AG20443 (cell line): ENCODE data around the gene ALDH3B1.
A peak's percentile ranks its signal among the peaks of the same experiment; 100 is the strongest.

Experiments
- DNase-seq: peaks from one replicate; pipeline ENCODE4 v3.0.0; 2012; ENCODE audit warnings: low spot score, mixed read lengths

Gene ALDH3B1

DNA sequence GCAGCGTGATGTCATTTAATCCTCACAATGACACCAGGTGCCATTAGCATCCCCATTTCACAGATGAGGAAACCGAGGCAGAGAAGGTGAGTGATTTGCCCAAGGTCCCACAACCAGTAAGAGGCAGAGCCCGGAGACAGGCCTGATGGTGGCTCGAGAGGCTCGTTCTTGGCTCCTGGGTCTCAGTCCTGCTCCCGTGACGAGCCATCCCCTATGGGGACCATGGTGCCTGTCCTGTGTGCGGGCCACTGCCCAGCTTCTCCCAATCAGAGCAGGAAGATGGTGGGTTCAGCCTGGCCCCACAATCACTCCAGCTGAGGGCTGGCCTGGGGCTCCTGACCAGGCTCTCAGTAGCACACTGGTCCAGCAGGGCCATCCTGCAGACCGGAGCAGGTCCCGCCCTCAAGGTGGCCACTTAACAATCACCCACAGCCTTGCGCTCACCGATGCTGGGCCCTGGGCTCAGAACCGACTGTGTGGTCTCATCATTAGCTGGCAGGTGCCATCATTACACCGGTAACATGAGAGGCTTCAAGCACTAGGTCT is 3.6 kb downstream of the ALDH3B1 start:
- DNase-seq: no peak

DNA sequence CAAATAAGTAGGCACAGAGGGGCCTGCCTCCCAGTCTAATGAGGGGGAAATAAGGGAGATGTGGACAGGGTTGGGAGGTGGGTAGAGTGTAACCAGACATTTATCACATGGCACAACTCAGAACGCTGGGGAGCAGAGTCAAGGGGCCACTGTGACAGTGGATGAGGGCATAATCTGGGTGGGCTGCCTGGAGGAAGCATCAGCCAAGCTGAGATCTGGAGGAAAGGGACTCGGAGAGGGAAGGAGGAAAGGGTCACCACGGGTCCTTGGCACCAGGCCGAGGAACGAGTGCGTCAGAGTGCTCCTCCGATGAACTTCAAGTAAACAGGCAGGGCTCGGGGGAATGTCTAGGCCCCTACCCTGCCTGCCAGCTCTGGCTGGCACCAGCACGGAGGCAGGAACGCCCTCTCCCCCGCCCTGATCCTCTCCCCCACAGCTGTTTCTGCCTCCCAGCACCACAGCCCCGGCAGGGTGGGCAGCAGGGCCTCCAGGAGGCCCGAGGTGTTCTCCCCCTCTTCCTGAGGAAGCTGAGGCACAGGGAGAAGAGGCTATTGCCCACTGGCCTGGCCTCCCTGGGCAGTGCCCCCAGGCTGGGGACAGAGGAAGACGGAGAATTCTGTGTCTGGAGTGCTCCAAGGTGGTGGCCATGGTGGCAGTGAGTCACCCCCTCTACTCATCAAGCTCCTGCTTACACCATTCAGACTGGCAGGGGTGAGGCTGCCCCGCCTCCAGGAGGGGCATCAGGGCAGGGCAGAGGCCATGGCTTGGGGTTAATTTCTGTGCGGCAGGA is 4.2 kb downstream of the ALDH3B1 start:
- DNase-seq: peak; percentile 73

DNA sequence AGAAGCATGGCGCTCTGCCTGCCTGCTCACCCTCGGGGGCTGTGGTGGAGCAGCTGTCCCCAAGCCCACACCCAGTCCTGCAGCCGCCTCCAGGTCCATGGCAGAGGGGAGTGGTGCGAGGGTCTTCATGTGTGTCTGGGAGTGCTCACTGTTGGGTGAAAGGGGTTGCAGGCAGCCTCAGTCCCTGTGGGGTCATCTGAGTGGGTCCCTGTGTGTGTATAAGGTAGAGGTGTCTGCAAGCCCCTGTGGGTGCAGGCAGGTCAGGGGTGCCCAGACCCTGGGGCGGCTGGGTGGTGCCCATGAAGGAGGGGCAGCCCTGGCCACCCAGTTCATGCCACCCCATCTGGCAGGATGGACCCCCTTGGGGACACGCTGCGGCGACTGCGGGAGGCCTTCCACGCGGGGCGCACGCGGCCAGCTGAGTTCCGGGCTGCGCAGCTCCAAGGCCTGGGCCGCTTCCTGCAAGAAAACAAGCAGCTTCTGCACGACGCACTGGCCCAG is 4.9 kb downstream of the ALDH3B1 start:
- DNase-seq: no peak

DNA sequence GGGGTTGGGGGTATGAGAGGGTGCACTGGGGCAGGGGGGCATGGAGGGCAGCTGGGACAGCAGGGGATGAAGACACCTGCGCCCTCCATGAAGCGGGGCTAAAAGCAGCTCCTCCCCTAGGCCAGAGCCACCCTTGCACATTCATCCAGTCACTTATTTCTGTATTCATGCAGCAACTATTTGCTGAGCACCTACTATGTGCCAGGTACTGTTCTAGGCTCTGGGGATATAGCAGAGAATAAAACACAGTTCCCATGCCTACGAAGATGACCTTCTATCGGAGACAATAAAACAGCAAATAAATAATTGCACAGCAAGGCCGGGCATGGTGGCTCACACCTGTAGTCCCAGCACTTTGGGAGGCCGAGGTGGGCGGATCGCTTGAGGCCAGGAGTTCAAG is 5.3 kb downstream of the ALDH3B1 start:
- no peak for DNase-seq

DNA sequence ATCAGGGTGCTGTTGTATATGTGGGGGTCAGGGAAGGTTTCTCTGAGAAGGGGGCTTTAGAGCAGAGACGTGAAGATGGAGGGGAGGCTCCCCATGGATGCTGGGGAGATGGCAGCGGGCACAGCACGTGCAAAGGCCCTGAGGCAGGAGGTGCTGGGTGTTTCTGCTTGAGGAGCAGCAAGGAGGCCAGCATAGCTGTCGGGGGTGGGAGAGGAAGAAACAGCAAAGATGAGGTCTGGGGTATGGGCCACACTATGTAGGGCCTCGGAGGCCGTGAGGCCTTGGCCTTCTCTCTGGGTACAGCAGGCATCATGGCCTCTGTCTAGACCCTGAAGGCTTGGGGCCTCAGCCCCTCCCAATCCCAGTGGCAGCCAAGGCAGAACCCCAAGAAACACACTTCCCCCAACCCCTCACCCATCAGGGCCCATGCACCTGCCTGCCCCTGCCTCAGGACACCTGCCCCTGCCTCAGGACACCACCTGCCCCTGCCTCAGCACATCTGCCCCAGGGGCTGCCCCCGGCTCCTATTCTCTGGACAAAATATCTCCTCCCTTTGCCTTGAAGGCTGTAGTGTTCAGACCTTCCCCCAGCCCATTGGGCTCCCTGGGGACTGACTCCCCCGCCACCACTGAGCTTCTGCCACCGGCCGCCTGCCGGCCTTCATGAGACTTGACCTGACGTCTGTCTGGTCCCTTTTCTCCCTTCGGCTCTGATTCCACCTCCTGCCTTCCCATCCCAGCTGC is 6.2 kb downstream of the ALDH3B1 start:
- DNase-seq: no peak

DNA sequence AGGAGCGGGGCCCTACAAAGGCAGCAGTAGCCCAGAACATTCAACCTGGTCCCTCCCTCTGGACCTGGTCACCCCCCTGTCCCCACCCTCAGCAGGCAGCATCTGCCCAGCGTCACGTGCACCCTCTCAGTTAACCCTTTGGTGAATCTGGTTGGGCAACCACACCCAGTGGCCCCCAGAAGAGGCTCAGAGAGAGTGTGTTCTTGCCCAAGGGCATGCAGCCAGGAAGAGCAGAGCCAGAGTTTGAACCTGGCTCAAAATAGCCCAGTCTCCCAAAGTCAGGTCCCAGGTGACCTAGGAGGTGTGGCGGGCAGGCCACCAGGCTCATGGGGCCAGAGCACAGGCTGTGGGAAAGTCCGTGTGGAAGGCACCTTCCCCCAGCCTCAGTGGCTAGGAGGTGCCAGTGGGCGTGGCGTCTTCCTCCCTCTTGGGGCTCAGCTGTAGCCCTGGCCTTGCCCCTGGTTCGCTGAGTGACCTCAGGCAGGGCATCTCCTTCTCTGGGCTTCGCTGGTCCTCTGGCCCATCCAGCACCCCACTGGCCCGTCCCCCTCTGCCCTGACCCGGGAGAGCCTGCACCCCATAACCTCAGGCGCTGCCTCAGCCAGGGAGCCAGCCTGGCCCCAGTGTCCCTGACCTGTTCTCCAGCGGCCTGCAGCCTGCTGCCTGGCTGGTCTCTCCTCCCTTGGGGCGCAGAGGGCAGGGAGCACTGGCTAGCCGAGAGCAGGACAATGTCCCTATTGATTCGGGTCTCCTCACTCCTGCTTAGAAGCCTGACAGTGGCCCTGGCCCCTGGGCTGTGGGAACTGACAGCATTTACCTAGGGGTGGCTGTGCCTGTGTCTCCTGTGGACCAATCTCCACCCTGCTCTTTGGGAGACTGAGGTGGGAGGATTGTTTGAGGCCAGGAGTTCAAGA is 7.0 kb downstream of the ALDH3B1 start:
- no peak for DNase-seq

DNA sequence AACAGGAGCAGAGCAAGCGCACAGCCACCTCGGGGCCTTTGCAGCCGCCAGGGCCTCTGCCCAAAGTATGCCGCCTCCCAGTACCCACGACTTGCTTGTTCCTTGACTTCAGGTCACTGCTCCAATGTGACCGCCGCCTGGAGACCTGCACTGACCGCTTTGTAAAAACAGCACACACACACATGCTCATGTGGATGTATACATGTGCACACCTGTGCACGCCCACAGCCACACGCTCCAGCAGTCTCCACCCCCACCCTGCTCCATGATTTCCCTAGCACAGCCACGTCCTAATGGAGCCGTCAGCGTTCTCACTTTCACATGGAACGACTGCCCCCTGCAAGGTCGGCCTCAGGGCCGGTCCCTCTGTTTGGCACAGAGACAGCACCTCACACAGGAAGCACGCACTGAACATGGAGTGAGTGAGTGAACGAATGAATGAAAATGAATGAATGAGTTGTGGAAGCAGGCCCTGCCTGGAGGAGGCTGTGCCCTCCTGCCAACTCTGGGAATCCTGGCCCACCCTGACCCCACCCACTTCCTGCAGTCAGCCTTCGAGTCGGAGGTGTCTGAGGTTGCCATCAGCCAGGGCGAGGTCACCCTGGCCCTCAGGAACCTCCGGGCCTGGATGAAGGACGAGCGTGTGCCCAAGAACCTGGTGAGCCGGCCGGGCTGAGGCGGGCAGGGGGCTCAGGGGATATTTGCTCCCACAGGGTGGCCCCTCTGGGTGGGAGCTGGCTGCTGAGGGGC is 8.0 kb downstream of the ALDH3B1 start:
- no peak for DNase-seq

DNA sequence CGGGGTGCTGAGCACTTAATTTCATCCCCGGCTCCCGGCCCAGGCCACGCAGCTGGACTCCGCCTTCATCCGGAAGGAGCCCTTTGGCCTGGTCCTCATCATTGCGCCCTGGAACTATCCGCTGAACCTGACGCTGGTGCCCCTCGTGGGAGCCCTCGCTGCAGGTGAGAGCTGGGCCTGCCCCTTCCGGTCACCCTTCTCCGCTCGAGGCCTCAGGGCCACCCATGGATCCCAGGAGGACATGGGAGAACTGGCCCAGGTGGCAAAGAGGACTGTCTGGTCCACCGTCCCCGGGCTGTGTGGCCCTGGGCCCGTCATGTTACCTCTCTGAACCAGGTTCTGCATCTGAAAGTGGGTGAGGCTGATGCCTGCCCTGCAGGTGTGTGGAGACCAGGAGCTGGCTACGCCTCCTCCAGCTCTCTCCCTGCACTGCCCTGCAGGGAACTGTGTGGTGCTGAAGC is 8.6 kb downstream of the ALDH3B1 start:
- DNase-seq: no peak

DNA sequence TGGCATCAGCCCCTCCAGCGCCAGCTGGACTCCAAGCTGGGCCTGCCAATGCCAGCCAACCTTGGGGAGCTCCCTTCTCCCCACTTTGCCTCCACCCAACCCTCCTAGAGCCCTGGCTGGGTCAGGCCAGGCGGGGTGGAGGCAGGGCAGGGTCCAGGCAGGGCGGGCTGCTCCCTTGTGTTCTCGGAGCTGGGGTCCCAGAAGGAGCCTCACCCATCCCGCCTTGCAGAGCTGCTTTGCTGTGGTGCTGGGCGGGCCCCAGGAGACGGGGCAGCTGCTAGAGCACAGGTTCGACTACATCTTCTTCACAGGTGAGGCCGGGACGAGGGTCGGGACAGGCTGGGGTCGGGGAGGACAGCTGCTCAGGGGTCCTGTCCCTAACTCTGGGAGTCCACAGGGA is 9.4 kb downstream of the ALDH3B1 start:
- DNase-seq: no peak

DNA sequence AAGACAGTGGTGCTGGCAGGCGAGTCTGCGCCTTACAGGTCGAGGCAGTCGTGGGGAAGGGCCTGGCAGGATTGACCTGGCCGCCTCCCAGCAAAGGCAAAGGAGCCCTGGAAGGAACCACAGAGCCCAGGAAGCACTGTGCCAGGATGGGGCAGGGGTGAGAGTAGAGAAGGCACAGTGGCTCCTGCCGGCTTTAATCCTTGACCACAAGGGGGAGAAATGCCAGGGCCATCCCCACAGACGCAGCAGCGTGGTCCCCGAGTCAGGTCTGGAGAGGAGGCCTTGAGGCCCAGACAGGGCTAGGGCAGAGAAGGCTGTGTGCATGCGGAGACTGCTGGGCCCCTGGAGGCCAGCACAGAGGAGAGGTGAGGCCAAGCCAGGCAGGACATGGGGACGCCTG is 10.4 kb downstream of the ALDH3B1 start:
- no peak for DNase-seq

DNA sequence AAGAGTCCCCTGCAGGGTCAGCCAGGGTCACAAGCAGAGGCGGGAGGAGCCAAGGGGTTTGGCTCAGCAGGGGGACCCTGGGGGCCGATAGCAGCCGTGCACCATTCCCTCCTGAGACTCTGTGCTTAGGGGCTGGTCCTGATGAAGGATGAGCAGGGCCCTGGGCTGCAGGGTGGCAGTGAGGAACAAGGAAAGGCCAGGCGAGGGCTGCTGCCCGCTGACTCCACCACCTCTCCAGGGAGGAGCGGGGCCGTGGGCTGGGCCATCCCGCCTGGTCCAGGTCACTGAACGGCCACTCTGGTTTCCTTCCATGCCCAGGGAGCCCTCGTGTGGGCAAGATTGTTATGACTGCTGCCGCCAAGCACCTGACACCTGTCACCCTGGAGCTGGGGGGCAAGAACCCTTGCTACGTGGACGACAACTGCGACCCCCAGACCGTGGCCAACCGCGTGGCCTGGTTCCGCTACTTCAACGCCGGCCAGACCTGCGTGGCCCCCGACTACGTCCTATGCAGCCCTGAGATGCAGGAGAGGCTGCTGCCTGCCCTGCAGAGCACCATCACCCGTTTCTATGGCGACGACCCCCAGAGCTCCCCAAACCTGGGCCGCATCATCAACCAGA is 11.2 kb downstream of the ALDH3B1 start:
- DNase-seq: no peak

DNA sequence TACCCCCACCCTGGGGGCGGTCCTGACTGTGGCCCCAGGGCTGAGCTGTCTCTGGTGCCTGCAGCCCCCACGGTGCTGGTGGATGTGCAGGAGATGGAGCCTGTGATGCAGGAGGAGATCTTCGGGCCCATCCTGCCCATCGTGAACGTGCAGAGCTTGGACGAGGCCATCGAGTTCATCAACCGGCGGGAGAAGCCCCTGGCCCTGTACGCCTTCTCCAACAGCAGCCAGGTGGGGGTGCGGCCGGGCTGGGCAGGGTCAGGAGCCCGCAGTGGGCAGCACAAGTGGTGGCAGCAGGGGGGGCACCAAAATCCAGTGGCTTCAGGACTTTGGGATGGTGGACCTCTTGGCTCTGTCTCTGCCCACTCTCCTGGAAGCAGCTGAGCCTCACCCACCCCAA is 12.4 kb downstream of the ALDH3B1 start:
- no peak for DNase-seq

DNA sequence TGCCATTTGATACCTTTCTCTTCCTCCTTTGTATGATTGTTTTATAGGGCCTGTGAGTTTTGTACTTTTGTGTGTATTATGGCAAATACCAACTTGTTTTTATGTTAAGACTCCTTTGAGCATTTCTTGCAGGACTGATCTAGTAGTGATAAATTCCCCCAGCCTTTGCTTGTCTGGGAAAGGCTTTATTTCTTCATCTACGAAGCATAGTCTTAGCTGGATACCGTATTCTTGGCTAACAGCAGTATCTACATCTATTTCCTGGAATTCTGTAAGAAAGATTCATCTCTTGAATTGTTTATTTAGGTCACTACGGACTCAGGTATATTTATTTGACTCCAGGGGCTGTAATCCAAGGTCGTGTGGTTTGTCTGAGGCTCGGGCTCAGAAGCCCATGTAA is 14.4 kb downstream of the ALDH3B1 start:
- no peak for DNase-seq

DNA sequence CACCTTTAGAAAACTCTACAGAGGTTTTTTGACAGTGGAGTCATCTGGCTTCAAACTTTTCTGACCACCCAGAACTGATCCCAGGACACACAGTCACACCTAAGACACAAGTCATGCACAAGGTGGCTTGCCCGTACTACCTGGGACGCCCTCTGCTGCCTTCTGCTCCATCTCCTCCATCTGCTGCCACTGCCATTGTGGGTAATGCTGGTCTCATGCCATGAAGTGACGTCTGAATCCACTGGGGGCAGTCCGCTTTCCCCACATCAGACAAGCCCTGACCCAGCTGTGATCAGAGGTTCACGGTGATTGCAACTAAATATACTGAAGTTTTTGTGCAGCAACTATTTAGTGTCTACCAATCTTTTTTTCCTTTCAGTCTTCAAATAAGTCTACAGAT is 14.9 kb downstream of the ALDH3B1 start:
- DNase-seq: no peak

DNA sequence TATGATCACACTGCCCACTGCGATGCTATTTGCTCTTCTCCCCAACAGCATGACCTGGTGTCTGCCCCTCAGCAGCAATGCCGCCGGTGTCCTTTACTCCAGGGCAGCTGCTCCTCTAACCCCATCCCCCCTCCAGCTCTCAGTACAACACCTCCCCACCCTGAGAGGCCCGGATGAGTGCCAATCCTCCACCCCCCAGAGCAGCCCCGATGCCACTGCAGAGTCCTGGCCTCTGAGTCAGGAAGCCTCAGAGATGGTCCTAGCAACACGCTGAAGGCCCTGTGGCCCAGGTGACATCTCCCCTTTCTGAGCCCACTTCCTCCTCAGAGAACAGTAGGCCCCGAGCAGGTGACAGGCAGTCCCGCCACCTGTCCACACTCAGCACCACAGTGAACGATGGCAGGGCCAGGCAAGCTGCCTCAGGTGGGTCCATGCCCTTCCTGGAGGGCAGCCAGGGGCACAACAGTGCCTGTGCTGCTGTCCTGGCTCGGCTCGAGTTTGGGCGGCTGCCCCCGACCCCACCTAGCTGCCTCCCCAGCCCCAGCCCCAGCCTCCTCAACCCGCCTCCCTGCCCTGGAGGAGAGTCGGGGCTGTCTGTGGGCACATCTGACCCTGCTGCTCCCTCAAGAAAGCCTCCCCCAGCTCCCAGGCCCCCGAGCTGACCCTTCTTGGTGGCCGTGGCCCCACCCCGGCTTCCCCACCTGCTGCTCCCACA is 16.4 kb downstream of the ALDH3B1 start:
- no peak for DNase-seq

DNA sequence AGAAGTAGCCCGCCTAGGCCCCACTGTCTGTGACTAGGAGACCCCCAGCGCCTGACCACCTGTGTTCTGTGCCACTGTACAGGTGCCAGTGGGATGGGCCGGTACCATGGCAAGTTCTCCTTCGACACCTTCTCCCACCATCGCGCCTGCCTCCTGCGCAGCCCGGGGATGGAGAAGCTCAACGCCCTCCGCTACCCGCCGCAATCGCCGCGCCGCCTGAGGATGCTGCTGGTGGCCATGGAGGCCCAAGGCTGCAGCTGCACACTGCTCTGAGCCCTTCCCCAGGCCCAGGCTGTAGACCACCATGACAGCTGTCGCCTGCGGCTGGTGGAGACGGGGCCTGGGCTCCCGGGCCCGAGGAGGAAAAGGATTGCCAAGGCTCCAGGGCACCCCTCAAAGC is 17.5 kb downstream of the ALDH3B1 start:
- DNase-seq: no peak

DNA sequence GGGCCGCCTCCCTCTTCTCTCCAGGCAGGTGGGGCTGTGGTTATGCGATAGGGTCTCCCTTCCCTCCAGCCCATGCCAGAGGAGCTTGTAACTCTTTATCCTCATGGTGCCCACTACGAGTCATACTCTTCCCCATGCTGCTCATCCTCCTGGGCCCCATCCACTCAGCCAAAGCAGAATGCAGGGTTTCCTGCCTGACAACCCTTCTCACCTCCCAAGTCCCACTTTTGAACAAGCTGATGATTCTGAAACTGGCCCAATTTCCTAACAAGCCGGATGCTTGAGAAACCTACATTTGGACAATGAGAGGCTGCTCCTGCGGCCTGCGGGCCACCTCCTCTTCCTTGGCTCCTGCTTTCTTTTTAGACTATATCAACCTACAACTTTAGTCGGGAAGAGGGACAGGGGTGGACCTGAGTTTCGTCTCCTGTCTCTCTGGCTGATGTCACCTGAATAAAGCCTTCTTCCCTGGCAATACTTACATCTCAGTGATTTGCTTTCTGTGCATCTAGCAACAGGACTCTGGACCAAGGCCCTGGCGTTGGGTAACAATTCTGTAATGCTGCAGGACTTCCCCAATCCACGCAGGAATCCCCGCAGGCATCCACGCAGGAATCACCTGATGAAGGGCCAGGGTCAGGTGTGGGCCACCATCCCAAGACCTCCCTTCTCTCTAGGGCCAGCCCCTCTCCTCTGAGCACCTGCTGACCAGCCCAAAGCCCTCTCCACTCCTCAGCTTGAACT is 18.8 kb downstream of the ALDH3B1 start:
- DNase-seq: no peak

DNA sequence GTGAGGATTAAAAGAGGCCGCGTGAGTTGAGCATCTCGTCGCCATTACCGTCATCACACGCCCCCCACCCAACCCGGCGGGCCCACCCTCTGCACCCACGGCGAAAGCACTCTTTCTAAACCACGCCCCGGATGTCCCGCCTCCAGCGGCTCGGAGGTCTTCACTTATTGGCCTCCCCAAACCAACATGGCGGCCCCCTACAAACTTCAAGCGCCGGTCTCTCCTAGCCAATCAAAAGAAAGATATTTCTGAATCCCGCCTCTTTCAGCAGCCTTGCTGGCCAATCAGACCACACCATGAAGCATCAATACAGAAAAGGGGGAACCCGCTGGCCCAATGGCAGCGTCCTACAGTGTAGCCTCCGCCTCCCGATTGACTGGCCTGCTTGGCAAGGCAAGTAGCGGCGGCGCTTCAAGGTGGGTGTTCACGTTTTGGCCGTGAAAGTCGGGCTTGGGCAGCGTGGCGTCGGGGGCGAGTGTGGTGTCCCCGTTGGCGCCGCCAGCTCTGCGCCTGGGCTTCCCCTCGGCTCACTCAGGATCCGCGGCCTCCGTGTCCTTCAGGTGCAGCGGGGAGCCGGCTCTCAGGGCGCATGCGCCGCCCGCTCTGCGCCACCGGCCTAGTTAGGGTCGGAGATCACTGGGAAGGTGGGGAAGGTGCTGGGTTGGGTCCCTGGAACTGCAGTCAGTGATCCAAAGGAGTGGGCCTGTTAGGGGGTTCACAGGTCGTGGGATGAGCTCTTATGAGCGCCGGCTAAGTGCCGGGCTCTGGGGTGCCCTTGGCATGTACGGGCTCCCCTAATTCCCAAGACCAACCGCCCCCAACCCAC is 20.4 kb downstream of the ALDH3B1 start, which contains the start of gene NDUFS8:
Gene NDUFS8, plus strand, starts transcription at position 364 of the 826 bp plus-strand sequence. CDS start 1,471 bp downstream, outside the sequence.
- DNase-seq: peak; percentile 97
